HG03378 (cell line): ENCODE data around the gene RBM14.
"Not testable (repeated sequence)": the region's sequence is repeated elsewhere in the genome, so short reads cannot be mapped to it uniquely, and the experiment has no call there.

Experiments used
- ATAC-seq: cut with Tn5 transposase; IDR thresholded peaks from one replicate; pipeline ENCODE4 v1.9.1; 2021; ENCODE audit warnings: mild to moderate bottlenecking, moderate library complexity; ENCODE audit not compliant: unreplicated experiment

The RBM14 gene

GRCh38 chr11:66595245-66595904 lies 21.1 kb upstream of the RBM14 start:
- no peak for ATAC-seq

DNA sequence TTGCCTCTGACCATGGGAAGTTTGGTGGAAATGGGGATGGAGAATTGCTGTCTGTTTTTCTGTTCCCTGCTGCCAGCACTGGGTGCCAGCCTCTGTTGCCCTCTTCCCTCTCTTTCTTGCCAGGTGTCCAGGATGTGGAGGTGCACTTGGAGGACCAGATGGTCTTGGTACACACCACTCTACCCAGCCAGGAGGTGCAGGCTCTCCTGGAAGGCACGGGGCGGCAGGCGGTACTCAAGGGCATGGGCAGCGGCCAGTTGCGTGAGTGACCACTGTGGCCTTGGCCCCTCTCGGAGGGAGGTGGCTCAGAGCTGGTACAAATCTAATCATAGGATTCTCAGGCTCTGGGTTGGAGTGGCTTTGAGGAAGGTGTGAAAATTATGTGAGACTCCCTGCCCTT lies 17.4 kb upstream of the RBM14 start:
- no peak for ATAC-seq

DNA sequence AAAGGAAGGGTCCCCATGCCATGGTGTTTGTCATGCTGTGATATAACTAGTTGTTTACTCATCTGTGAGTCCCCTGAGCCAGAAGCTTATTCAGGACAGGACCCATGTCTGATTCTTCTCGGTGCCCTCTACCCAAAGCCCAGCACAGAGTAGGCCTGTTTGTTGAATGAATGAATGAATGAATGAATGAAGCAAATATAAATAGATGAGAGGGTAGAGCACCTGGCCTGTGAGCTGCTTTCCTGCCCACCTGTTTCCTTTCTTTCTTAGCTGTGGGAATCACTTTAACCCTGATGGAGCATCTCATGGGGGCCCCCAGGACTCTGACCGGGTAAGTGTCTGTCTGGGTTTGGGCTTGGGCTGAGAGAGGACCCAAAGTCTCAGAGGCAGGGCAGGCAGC lies 16.2 kb upstream of the RBM14 start:
- no peak for ATAC-seq

DNA sequence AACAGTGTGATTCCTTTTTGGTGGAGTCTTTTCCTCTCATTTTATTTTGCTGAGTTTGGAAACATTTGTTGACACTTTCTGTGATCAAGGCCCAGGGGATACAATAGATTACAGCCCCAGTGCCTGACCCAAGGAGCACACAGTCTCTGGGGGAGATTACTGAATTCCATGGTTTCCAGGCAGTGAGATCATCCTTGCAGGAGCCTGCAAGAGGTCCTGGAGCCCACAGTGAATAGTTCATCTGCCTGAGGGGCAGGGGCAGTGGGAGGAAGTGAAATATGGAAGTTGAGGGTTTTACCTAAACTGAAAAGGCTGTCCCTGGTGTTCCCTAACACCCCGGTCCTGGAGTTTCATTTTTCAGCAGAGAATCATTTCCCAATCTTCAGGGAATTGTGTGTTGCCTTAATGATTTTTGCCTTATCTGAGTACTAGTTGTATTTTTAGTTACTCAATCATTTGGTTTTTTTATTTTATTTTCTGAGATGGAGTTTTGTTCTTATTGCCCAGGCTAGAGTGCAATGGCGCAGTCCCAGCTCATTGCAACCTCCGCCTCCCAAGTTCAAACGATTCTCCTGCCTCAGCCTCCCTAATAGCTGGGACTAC lies 15.7 kb upstream of the RBM14 start:
- ATAC-seq: no peak

DNA sequence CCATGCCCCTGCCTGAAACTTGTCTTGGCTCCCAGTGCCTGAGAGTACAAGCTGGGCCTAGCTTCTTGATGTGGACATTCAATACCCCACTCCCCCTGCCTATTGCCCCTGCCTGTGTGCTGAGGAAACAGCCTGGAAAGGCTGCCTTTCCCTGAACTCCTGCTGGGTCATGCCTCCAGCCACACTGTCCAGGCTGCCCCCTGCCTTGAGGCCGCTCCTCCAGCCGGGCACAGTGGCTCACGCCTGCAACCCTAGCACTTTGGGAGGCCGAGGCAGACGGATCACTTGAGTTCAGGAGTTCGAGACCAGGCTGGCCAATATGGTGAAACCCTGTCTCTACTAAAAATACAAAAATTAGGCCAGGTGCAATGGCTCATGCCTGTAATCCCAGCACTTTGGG lies 13.4 kb upstream of the RBM14 start:
- ATAC-seq: no peak

DNA sequence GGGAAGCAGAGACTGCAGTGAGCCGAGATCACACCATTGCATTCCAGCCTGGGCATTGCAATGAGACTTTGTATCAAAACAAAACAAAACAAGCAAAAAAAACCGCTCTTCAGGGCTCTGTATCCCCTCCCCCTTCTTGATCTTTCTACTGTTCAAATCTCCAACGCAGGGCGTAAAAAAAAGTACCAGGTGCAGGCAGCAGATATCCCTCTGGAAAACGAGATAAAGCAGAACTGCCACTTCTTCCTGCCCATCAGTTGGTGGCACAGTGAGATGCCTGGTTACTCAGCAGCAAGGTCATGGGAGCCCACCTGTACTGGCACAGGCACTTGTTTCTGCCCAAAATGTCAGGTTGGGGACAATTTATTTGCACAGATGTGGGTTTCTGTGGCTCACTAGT lies 12.3 kb upstream of the RBM14 start:
- no peak for ATAC-seq

GRCh38 chr11:66606608-66607007 lies 9.8 kb upstream of the RBM14 start:
- ATAC-seq: not testable (repeated sequence)

DNA sequence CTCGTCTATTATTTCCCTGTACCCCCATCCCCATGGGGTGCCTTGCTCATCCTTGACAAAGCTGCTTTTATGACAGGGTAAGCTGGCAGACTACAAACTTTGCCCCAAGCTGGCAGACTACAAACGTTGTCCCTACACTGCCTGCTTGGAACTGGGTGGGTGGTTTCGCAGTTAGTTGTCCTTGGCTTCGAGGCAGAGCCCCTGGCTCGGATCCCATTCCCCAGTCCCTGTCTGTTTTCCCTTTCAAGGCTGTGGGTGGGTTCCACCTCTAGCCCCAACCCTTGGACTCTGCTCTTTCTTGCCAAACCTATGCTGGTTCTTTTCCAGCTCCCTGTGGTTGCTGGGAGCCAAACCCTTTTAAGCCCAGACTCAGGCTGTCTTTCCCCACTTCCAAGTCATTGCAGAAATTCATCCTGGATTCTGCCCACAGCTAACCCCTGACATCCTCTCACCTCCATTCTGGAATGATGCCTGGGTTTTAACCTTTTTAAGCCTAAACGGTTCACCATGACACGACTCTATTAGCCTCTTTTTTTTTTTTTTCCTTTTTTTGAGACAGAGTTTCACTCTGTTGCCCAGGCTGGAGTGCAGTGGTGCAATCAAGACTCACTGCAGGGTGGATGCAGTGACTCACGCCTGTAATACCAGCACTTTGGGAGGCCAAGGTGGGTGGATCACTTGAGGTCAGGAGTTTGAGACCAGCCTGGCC lies 9.2 kb upstream of the RBM14 start:
- no peak for ATAC-seq

GRCh38 chr11:66609721-66610617 lies 6.5 kb upstream of the RBM14 start:
- ATAC-seq: no peak

DNA sequence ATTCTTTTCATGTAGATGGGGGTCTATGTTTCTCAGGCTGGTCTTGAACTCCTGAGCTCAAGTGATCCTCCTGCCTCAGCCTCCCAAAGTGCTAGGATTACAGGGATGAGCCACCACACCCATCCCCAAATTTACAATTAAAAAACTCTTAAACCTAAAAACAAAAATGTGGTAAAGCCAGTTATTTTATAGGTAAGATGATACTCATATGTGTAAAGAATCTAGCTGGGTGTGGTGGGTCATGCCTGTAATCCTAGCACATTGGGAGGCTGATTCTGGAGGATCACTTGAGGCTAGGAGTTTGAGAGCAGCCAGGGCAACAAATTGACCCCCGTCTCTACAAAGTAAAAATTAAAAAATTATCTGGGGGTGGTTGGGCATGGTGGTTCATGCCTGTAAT lies 4.0 kb upstream of the RBM14 start:
- ATAC-seq: no peak

DNA sequence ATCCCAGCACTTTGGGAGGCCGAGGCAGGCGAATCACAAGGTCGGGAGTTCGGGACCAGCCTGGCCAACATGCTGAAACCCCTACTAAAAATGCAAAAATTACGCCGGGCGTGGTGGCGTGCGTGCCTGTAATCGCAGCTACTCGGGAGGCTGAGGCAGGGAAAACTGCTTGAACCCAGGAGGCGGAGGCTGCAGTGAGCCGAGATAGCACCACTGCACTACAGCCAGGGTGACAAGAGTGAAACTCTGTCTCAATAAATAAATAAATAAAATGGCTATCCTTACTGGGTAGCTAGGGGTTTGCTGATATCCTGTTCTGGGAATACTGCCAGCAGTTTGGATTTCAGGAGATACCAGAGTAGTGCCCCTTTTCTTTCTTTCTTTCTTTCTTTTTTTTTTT lies 2.4 kb upstream of the RBM14 start:
- no peak for ATAC-seq

DNA sequence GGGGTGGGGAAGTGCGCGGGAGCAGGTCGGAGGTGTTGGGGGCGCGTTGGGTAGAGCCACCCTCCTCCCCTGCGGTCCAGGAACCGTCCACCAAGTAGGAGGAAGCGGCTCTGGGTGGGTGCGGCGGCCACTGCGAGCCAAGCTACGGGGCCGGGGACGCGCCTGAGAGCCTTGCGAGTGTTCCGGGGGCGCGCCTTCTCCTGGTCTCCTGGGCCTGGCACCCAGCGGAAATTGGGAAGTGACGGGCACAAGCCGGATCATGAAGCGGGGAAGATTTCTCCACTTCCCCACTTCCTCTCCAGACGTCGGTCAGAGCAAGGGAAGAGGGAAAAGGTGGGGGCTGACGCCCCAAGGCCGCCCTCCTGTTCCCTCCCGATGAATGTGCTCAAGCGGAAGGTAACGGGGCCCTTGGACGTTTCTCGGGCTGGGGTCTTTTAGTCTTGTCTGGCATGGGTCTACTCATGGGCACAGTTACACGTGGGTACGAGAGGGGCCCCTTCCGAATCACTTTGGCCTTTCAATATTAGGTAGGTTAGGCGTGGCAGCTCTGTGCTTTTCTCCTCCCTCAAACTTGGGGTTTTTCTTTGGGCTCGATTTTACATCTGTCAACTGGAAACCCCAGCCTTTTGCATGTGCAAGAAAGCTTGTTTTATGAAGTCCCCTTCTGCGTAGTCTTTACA lies 865 bp downstream of the RBM14 start:
- no peak for ATAC-seq

GRCh38 chr11:66619080-66619554 lies 2.7 kb downstream of the RBM14 start:
- no peak for ATAC-seq

GRCh38 chr11:66624450-66624849 lies 8.0 kb downstream of the RBM14 start:
- ATAC-seq: no peak

DNA sequence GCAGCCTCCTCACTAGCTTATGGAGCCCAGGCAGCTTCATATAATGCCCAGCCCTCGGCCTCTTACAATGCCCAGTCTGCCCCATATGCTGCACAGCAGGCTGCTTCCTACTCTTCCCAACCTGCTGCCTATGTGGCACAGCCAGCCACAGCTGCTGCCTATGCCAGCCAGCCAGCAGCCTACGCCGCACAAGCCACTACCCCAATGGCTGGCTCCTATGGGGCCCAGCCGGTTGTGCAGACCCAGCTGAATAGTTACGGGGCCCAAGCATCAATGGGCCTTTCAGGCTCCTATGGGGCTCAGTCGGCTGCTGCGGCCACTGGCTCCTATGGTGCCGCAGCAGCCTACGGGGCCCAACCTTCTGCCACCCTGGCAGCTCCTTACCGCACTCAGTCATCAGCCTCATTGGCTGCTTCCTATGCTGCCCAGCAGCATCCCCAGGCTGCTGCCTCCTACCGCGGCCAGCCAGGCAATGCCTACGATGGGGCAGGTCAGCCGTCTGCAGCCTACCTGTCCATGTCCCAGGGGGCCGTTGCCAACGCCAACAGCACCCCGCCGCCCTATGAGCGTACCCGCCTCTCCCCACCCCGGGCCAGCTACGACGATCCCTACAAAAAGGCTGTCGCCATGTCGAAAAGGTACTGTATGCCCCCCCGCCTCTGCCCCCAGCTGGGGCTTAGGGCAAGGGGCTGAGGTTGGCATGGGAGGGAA lies 8.8 kb downstream of the RBM14 start:
- no peak for ATAC-seq

- no peak for ATAC-seq
These were observed 9.3 kb downstream of the RBM14 start for GRCh38 chr11:66625752-66626149.

DNA sequence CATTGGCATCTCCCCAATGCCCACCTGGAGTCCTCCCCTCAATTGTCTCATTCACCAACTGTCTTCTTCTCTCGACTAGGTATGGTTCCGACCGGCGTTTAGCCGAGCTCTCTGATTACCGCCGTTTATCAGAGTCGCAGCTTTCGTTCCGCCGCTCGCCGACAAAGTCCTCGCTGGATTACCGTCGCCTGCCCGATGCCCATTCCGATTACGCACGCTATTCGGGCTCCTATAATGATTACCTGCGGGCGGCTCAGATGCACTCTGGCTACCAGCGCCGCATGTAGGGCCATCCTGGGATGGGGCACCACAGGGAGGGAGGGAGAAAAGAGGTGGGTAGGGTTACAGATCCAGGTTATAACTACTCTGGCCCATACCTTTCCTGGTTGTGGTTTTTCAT lies 10.0 kb downstream of the RBM14 start:
- no peak for ATAC-seq

DNA sequence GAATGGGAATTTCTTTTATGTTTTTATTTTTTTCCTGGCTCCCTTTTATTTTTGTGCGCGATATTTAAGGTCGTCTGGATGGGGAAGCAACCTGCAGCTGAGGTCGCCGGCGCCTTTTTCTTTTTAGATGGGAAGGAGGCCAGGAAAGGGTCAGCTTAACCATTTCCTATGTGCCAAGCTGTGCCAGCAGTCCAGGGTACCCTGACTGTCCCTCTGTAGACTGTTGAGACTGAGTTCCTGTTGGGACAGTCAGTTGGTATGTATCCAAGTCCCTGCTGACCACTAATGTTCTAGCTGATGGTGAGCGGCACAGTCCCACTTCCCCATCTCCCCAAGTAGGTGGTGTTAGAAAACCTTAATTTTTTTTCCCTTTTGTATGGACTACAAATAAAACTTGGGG lies 10.5 kb downstream of the RBM14 start:
- no peak for ATAC-seq

GRCh38 chr11:66628061-66628603 lies 11.7 kb downstream of the RBM14 start:
- ATAC-seq: no peak

GRCh38 chr11:66629356-66629755 lies 12.9 kb downstream of the RBM14 start:
- no peak for ATAC-seq
